Lower leg skin (tissue), 4 donors: ENCODE results near the gene AKAP5. TPM values are rescaled to one million over a fixed set of nuclear protein-coding genes. Genes with fewer than 3 reads are reported as not detected.

Experiments
- DNase-seq, 2 donors: peaks; one replicate each; pipeline ENCODE4 v3.0.0-alpha.2; 2019; ENCODE audit warnings: low spot score in 2 of 2
- H3K4me3 ChIP-seq: fragments of 200-600 bp; sonication (generic); 2 replicates; pipeline ENCODE4 v1.5.1; 2017; ENCODE audit warnings: mild to moderate bottlenecking, low read depth; ENCODE audit not compliant: poor library complexity, severe bottlenecking
- CTCF ChIP-seq, 3 donors: fragments of 450-650 bp; IDR thresholded peaks; one replicate each; pipeline ENCODE4 v1.5.1; 2016; ENCODE audit warnings: antibody characterized with exemption in 3 of 3, mild to moderate bottlenecking in 3 of 3, moderate library complexity in 2 of 3
- POLR2A ChIP-seq, 2 donors: fragments of 450-650 bp; IDR thresholded peaks; one replicate each; pipeline ENCODE4 v1.6.1; 2016 to 2017; ENCODE audit warnings: antibody characterized with exemption in 2 of 2, mild to moderate bottlenecking in 1 of 2, moderate library complexity in 1 of 2
- WGBS, 2 donors: methylation state at CpG; one replicate each; pipeline ENCODE4 v1.1.5; 2018; 5-methylcytosine and 5-hydroxymethylcytosine counted together
- intact Hi-C: fragments of 100-400 bp; cut with DNase I; formaldehyde crosslinking; loops from one replicate; pipeline ENCODE4 v1.15.0; 2023; ENCODE audit warnings: low total_unique reads
- total RNA-seq, 4 donors: library from RNA; depleted of rRNA; stranded (reverse); fragments of >200 nt; gene quantifications; one replicate each; pipeline ENCODE4 v1.1.0, GENCODE V29; 2016

Gene AKAP5
- total RNA-seq, 4 donors from 2014 or later, result 0.17 to 0.29 (median 0.21) TPM; not detected in 1

- WGBS, 2 donors, result 92 to 94% methylated on average over 4 of the region's 4 CpGs
Measured at GRCh38 chr14:64520699-64521098, 55.4 kb downstream of the AKAP5 start.

GRCh38 chr14:64522591-64523355 lies 57.5 kb downstream of the AKAP5 start:
- intact Hi-C loops, result no loop called here
- H3K4me3 ChIP-seq, result no peak overlapping the region
- TF ChIP-seq CTCF (IDR thresholded peaks at IDR 0.05) (no peak), POLR2A (IDR thresholded peaks at IDR 0.05) (no peak)
- 83 to 87% methylated on average over 9 of the region's 9 CpGs for WGBS, 2 donors
- no peak for DNase-seq

More at GRCh38 chr14:64520699-64521098, 55.4 kb downstream of the AKAP5 start:
- DNase-seq, result no peak
- intact Hi-C loops, result no loop called here
- H3K4me3 ChIP-seq, result no peak overlapping the region
- TF ChIP-seq POLR2A (IDR thresholded peaks at IDR 0.05) (no peak), CTCF (IDR thresholded peaks at IDR 0.05) (no peak)

Other genes starting within 250 kb of the AKAP5 start
- gene ESR2, start 171.1 kb upstream of the AKAP5 start, total RNA-seq, result under 1 TPM; 0.08 to 0.65 (median 0.22) TPM
- 10 to 100 TPM; 26.3 to 28.7 (median 27.9) TPM for gene MTHFD1, start 77.1 kb upstream of the AKAP5 start, total RNA-seq
- 10 to 100 TPM in 2 of 4 donors, 1 to 10 TPM in 2; 7.8 to 15.1 (median 9.1) TPM for gene ZBTB25, start 38.3 kb downstream of the AKAP5 start, total RNA-seq
- 10 to 100 TPM; 35.2 to 50.4 (median 39.4) TPM for gene ZBTB1, start 39.3 kb downstream of the AKAP5 start, total RNA-seq
- gene HSPA2, start 75.2 kb downstream of the AKAP5 start, total RNA-seq, result 100 to 1,000 TPM; 103 to 165 (median 138) TPM
- 1 to 10 TPM in 2 of 4 donors, under 1 TPM in 2; 0.84 to 2.0 (median 1.3) TPM for gene PPP1R36, start 84.5 kb downstream of the AKAP5 start, total RNA-seq
- gene PLEKHG3, start 238.9 kb downstream of the AKAP5 start, total RNA-seq, result 100 to 1,000 TPM in 3 of 4 donors, 10 to 100 TPM in 1; 92.9 to 178 (median 125) TPM